ENCODE results near the gene NCAPG2. TPM values are rescaled to one million over a fixed set of nuclear protein-coding genes. Genes with fewer than 3 reads are reported as not detected.
"Not testable (repeated sequence)": the region's sequence is repeated elsewhere in the genome, so short reads cannot be mapped to it uniquely, and the experiment has no call there.

NCAPG2 gene
- total and polyA plus RNA-seq, 2 experiments from 2014 or later: 38.7 to 91.2 TPM

GRCh38 chr7:158626289-158626688 is 78.3 kb downstream of the NCAPG2 start:
- H3K9me2 ChIP-seq (ENCODE audit: insufficient read depth); H3K4me1 ChIP-seq (ENCODE audit: insufficient read depth); H3K4me3 Mint-ChIP-seq; H3K79me2 ChIP-seq (replicated peaks; ENCODE audit: insufficient read depth); H2AFZ ChIP-seq; H3K27me3 ChIP-seq (ENCODE audit: insufficient read depth); H3K4me3 ChIP-seq; H3F3A ChIP-seq (replicated peaks; ENCODE audit: low read depth); H3K27me3 Mint-ChIP-seq (ENCODE audit: insufficient read depth, low read depth, poor library complexity); H3K27ac ChIP-seq (ENCODE audit: low read depth); H4K20me1 ChIP-seq (replicated peaks; ENCODE audit: insufficient read depth); H3K4me2 ChIP-seq; H3K4me1 Mint-ChIP-seq; DNase-seq (ENCODE audit: low spot score); ATAC-seq; H3K9me3 Mint-ChIP-seq: not testable (repeated sequence)
- H3K27ac Mint-ChIP-seq: 0 out of 2 replicates have a peak overlapping the region, but pooled peaks have one; percentile 76
- peaks cover 12% of the 10 kb centered on the region; the same call in 1 of the 2 replicates for H3K36me3 ChIP-seq (ENCODE audit: insufficient read depth)
- H3K36me3 Mint-ChIP-seq (ENCODE audit: low read depth): peaks cover 55% of the 10 kb centered on the region

DNA sequence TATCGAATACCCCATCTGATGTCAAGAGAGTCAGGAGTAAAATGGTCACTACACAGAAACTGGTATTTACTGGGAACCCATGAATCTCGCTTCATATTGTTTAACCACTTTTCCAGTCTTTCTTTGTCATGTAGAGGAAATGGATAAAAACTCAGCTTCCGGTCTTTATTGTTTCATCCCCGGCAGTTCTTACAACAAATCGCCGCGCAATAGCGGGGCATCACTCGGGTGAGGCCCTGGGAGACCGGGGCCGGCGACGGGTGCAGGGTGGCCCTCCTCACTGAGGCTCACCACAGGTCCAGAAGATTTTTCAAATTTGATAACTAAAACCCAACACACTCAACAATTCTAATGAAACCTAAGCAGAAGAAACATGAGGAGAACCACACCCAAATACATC is 81.4 kb downstream of the NCAPG2 start:
- ATAC-seq (no peak), DNase-seq (ENCODE audit: low spot score) (no peak)
- peaks cover 5% of the 10 kb centered on the region; the same call in 1 of the 2 replicates for H3K9me2 ChIP-seq (ENCODE audit: insufficient read depth)
- H3K9me3 Mint-ChIP-seq: no peaks in the 10 kb centered on the region
- H3K36me3 ChIP-seq (ENCODE audit: insufficient read depth): peaks cover 5% of the 10 kb centered on the region; the same call in 1 of the 2 replicates
- H3K4me1 Mint-ChIP-seq: peaks cover 15% of the 10 kb centered on the region
- no peak overlapping the region for H3K4me3 Mint-ChIP-seq
- no peak overlapping the region for H3K4me2 ChIP-seq
- H2AFZ ChIP-seq: no peak overlapping the region
- peaks cover 6% of the 10 kb centered on the region; the same call in 1 of the 2 replicates for H3K4me1 ChIP-seq (ENCODE audit: insufficient read depth)
- H3K27me3 Mint-ChIP-seq (ENCODE audit: insufficient read depth, low read depth, poor library complexity): no peaks in the 10 kb centered on the region
- H3K4me3 ChIP-seq: no peak overlapping the region
- peaks cover 39% of the 10 kb centered on the region for H3K36me3 Mint-ChIP-seq (ENCODE audit: low read depth)
- H4K20me1 ChIP-seq (replicated peaks; ENCODE audit: insufficient read depth): no peaks in the 10 kb centered on the region; the same call in 1 of the 2 replicates
- H3K79me2 ChIP-seq (replicated peaks; ENCODE audit: insufficient read depth): 0 out of 2 replicates have a peak, but pooled peaks cover 3% of the 10 kb centered on the region
- no peak overlapping the region for H3K27ac Mint-ChIP-seq
- H3K27ac ChIP-seq (ENCODE audit: low read depth): peak overlapping the region; percentile 21; the same call in 1 of the 2 replicates
- H3K27me3 ChIP-seq (ENCODE audit: insufficient read depth): no peaks in the 10 kb centered on the region
- H3F3A ChIP-seq (replicated peaks; ENCODE audit: low read depth): no peaks in the 10 kb centered on the region
- TF ChIP-seq ZNF331 (CRISPR knock-in tag; IDR thresholded peaks at IDR 0.05; ENCODE audit: low read depth): no peak
- TF ChIP-seq, protein P1, sequence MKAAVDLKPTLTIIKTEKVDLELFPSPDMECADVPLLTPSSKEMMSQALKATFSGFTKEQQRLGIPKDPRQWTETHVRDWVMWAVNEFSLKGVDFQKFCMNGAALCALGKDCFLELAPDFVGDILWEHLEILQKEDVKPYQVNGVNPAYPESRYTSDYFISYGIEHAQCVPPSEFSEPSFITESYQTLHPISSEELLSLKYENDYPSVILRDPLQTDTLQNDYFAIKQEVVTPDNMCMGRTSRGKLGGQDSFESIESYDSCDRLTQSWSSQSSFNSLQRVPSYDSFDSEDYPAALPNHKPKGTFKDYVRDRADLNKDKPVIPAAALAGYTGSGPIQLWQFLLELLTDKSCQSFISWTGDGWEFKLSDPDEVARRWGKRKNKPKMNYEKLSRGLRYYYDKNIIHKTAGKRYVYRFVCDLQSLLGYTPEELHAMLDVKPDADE (IDR thresholded peaks at IDR 0.05): no peak
- TF ChIP-seq JUNB (IDR thresholded peaks at IDR 0.05; ENCODE audit: unreplicated experiment): no peak
- TF ChIP-seq ZNF114 (CRISPR knock-in tag; IDR thresholded peaks at IDR 0.05): no peak
- no peak for TF ChIP-seq NANOG (IDR thresholded peaks at IDR 0.05; ENCODE audit: borderline replicate concordance)
- TF ChIP-seq CREB1 (CRISPR knock-in tag; IDR thresholded peaks at IDR 0.05; ENCODE audit: low read depth): no peak
- no peak for TF ChIP-seq STAT1 (IDR thresholded peaks at IDR 0.05; ENCODE audit: unreplicated experiment)
- TF ChIP-seq, protein P2, sequence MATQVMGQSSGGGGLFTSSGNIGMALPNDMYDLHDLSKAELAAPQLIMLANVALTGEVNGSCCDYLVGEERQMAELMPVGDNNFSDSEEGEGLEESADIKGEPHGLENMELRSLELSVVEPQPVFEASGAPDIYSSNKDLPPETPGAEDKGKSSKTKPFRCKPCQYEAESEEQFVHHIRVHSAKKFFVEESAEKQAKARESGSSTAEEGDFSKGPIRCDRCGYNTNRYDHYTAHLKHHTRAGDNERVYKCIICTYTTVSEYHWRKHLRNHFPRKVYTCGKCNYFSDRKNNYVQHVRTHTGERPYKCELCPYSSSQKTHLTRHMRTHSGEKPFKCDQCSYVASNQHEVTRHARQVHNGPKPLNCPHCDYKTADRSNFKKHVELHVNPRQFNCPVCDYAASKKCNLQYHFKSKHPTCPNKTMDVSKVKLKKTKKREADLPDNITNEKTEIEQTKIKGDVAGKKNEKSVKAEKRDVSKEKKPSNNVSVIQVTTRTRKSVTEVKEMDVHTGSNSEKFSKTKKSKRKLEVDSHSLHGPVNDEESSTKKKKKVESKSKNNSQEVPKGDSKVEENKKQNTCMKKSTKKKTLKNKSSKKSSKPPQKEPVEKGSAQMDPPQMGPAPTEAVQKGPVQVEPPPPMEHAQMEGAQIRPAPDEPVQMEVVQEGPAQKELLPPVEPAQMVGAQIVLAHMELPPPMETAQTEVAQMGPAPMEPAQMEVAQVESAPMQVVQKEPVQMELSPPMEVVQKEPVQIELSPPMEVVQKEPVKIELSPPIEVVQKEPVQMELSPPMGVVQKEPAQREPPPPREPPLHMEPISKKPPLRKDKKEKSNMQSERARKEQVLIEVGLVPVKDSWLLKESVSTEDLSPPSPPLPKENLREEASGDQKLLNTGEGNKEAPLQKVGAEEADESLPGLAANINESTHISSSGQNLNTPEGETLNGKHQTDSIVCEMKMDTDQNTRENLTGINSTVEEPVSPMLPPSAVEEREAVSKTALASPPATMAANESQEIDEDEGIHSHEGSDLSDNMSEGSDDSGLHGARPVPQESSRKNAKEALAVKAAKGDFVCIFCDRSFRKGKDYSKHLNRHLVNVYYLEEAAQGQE (IDR thresholded peaks at IDR 0.05; ENCODE audit: unreplicated experiment): no peak
- TF ChIP-seq, protein P3, sequence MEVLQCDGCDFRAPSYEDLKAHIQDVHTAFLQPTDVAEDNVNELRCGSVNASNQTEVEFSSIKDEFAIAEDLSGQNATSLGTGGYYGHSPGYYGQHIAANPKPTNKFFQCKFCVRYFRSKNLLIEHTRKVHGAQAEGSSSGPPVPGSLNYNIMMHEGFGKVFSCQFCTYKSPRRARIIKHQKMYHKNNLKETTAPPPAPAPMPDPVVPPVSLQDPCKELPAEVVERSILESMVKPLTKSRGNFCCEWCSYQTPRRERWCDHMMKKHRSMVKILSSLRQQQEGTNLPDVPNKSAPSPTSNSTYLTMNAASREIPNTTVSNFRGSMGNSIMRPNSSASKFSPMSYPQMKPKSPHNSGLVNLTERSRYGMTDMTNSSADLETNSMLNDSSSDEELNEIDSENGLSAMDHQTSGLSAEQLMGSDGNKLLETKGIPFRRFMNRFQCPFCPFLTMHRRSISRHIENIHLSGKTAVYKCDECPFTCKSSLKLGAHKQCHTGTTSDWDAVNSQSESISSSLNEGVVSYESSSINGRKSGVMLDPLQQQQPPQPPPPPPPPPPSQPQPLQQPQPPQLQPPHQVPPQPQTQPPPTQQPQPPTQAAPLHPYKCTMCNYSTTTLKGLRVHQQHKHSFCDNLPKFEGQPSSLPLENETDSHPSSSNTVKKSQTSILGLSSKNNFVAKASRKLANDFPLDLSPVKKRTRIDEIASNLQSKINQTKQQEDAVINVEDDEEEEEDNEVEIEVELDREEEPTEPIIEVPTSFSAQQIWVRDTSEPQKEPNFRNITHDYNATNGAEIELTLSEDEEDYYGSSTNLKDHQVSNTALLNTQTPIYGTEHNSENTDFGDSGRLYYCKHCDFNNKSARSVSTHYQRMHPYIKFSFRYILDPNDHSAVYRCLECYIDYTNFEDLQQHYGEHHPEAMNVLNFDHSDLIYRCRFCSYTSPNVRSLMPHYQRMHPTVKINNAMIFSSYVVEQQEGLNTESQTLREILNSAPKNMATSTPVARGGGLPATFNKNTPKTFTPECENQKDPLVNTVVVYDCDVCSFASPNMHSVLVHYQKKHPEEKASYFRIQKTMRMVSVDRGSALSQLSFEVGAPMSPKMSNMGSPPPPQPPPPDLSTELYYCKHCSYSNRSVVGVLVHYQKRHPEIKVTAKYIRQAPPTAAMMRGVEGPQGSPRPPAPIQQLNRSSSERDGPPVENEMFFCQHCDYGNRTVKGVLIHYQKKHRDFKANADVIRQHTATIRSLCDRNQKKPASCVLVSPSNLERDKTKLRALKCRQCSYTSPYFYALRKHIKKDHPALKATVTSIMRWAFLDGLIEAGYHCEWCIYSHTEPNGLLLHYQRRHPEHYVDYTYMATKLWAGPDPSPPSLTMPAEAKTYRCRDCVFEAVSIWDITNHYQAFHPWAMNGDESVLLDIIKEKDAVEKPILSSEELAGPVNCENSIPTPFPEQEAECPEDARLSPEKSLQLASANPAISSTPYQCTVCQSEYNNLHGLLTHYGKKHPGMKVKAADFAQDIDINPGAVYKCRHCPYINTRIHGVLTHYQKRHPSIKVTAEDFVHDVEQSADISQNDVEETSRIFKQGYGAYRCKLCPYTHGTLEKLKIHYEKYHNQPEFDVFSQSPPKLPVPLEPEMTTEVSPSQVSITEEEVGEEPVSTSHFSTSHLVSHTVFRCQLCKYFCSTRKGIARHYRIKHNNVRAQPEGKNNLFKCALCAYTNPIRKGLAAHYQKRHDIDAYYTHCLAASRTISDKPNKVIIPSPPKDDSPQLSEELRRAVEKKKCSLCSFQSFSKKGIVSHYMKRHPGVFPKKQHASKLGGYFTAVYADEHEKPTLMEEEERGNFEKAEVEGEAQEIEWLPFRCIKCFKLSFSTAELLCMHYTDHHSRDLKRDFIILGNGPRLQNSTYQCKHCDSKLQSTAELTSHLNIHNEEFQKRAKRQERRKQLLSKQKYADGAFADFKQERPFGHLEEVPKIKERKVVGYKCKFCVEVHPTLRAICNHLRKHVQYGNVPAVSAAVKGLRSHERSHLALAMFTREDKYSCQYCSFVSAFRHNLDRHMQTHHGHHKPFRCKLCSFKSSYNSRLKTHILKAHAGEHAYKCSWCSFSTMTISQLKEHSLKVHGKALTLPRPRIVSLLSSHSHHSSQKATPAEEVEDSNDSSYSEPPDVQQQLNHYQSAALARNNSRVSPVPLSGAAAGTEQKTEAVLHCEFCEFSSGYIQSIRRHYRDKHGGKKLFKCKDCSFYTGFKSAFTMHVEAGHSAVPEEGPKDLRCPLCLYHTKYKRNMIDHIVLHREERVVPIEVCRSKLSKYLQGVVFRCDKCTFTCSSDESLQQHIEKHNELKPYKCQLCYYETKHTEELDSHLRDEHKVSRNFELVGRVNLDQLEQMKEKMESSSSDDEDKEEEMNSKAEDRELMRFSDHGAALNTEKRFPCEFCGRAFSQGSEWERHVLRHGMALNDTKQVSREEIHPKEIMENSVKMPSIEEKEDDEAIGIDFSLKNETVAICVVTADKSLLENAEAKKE (CRISPR knock-in tag; IDR thresholded peaks at IDR 0.05): no peak
- TF ChIP-seq EZH2 (IDR thresholded peaks at IDR 0.05; ENCODE audit: low read depth, unreplicated experiment): no peak

Data from GM23338 (cell line).